Cardiac atrium fibroblast (primary cell): Measurements from ENCODE around the gene SYNGR2. TPM values are rescaled to one million over a fixed set of nuclear protein-coding genes. Genes with fewer than 3 reads are reported as not detected.

Source experiments
- total RNA-seq: library from RNA; depleted of rRNA; stranded (reverse); fragments of >200 nt; gene quantifications from 2 replicates; pipeline ENCODE4 v1.2.3, GENCODE V29; 2015

Gene SYNGR2
- 7.8 and 21.1 TPM in 2 replicates for total RNA-seq

GRCh38 chr17:78168242-78168902 is at the start of gene SYNGR2:
TSS of gene SYNGR2 (plus strand) at chr17:78168581. CDS start at chr17:78168617, 36 bp downstream.

DNA sequence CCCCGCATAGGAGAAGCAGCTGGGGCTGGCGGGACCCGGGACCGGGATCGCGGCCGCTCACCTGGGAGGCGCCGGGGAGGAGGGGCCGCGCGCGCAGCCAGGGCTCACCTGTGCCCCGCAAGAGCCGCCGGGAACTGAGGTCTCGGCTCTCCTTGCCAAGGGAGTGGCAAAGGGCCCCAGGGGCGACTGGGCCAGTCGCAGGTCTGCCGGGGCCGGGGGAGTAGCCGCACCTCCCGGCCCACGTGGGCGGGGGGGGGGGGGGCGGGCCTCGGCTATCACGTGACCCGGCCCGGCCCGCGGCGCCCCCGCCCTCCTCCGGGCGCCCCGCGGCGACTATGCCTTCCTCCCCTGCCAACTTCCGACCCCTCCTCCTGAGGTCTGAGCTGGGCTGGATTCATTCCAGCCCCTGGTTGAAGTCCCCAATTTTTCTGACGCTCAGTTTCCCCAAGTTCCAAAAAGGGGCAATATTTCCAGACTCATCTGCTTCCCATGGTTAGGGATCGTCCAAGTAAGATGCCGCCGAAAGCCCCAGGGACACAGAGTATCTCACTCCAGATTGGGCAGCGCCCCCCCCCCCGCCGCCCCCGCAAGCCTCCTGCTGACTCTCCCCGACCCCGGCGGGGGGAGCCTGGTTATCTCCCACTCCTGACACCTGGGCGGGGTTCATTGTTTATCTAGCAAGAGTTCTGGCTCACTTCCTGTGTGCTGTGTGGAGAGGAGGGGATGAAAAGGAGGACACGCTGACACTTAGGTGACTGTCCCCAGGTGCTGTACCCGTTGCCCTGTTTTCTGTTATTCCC is 39.6 kb upstream of the SYNGR2 start, which contains the start of gene TMC6:
TSS of gene TMC6 (minus strand) at position 205 of the 800 bp plus-strand sequence. CDS start 1,923 bp downstream, outside the sequence.

DNA sequence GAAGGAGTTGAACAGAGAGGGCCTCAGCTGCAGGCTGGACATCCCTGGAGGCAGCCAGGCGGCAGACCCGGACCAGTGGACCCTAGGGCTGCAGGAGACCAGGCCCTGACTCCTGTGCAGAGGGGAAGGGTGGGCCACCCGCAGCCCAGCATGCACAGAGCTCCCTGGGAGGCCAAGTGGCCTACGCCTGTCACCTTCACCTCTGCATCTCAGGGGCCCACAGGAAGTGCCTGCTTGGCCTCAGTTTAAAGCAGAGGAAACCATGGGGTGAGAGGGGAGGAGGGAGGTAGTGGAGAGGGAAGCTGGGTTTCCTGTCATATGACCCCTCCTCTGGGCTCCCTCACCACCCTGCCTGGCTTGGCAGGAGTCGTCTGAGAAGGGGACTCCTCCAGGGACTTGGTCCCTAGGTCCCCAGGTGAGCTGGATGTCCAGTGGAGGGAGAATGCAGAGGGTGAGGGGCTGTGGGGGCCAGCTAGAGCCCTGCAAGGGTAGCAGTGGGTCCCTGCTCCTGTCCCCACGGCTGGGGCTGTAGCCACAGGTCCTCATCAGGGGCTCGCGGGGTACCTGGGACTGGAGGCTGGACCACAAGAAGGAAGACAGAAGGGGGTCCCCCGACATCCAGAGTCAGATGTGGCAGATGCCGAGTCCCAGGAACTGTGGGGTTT is 37.8 kb upstream of the SYNGR2 start, which contains the start of gene TMC8:
TSS of gene TMC8 (plus strand) at position 335 of the 665 bp plus-strand sequence. CDS start 818 bp downstream, outside the sequence.

DNA sequence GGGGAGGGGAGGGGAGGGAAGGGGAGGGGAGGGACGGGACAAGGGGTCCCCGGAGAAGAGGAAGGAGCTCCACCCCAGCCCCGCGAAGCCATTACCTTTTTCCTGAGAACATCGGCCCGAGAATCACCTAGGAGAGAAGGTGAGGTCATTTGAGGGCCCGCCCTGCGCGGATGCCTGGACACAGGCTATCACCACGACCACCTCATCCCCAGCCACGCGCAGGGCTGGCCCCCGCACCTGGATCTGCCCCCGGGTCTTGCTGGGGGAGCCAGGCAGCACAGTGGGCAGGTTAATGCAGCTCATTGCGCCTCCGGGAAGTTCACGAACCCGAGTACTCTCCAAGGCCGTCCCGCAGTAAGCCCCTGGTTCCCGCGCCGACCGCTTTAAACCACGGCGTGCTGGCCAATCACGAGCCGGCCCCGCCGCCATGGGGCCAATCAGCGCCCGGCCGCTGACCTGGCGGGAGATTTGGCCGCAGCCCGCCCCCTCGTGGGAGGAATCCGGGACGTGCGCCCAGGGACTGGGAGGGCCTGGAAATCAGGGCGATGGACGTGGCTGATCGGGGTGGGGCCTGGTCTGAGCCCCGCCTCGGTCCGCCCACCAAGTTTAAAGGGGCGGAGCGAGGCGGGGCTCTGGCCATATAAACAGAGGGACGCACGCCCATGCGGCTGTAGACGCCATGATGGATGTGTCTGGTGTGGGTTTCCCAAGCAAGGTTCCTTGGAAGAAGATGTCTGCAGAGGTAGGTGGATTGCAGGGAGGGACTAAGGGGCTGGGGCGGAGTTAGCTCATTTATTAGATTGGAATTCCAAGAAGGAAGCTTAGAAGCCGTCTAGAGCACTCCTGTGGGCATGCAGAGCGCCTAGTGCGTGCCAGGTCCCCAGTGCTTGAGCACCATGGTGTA is 18.6 kb downstream of the SYNGR2 start, which contains the start of the genes AFMID and TK1:
TSS of gene AFMID (plus strand) at position 671 of the 904 bp plus-strand sequence. CDS start at position 680, 9 bp downstream.
TSS of gene TK1 (minus strand) at position 361 of the 904 bp plus-strand sequence. CDS start at position 303, 58 bp downstream.

DNA sequence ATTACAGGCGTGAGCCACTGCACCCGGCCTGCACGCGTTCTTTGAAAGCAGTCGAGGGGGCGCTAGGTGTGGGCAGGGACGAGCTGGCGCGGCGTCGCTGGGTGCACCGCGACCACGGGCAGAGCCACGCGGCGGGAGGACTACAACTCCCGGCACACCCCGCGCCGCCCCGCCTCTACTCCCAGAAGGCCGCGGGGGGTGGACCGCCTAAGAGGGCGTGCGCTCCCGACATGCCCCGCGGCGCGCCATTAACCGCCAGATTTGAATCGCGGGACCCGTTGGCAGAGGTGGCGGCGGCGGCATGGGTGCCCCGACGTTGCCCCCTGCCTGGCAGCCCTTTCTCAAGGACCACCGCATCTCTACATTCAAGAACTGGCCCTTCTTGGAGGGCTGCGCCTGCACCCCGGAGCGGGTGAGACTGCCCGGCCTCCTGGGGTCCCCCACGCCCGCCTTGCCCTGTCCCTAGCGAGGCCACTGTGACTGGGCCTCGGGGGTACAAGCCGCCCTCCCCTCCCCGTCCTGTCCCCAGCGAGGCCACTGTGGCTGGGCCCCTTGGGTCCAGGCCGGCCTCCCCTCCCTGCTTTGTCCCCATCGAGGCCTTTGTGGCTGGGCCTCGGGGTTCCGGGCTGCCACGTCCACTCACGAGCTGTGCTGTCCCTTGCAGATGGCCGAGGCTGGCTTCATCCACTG is 45.8 kb downstream of the SYNGR2 start, which contains the start of gene BIRC5:
TSS of gene BIRC5 (plus strand) at position 238 of the 690 bp plus-strand sequence. CDS start at position 302, 64 bp downstream.

Other genes starting within 250 kb of the SYNGR2 start
- gene TNRC6C, start 209.9 kb upstream of the SYNGR2 start, total RNA-seq: 2.3 and 2.7 TPM in 2 replicates
- 12.2 and 43.7 TPM in 2 replicates for gene TMC6, start 39.8 kb upstream of the SYNGR2 start, total RNA-seq
- not detected in 2 replicates for gene TMC8, start 37.8 kb upstream of the SYNGR2 start, total RNA-seq
- not detected in 2 replicates for gene C17orf99, start 22.2 kb upstream of the SYNGR2 start, total RNA-seq
- 46.7 and 50.5 TPM in 2 replicates for gene TK1, start 18.5 kb downstream of the SYNGR2 start, total RNA-seq
- gene AFMID, start 18.8 kb downstream of the SYNGR2 start, total RNA-seq: 59.2 and 80.5 TPM in 2 replicates
- gene BIRC5, start 45.7 kb downstream of the SYNGR2 start, total RNA-seq: 17.9 and 21.9 TPM in 2 replicates
- gene TMEM235, start 63.0 kb downstream of the SYNGR2 start, total RNA-seq: not detected in 2 replicates
- gene SOCS3, start 191.5 kb downstream of the SYNGR2 start, total RNA-seq: 94.0 and 123 TPM in 2 replicates
- 25.3 and 35.2 TPM in 2 replicates for gene PGS1, start 210.1 kb downstream of the SYNGR2 start, total RNA-seq